HepG2 (cell line): Measurements from ENCODE around the gene VGF. TPM values are rescaled to one million over a fixed set of nuclear protein-coding genes. Genes with fewer than 3 reads are reported as not detected.

Experiments
- CBFB ChIP-seq: sonication (generic); formaldehyde crosslinking; IDR thresholded peaks from 2 replicates; pipeline ENCODE4 v1.4.0; 2020; ENCODE audit warnings: missing genetic modification reagents
- ESRRA ChIP-seq: sonication (generic); formaldehyde crosslinking; IDR thresholded peaks from 2 replicates; pipeline ENCODE4 v1.5.1; 2020; ENCODE audit warnings: mild to moderate bottlenecking, low read depth, missing genetic modification reagents
- GLI4 ChIP-seq: sonication (generic); formaldehyde crosslinking; IDR thresholded peaks from 2 replicates; pipeline ENCODE4 v1.5.1; 2020; ENCODE audit warnings: missing genetic modification reagents, mild to moderate bottlenecking, moderate library complexity, borderline replicate concordance
- GTF2F1 ChIP-seq: fragments of 150-350 bp; IDR thresholded peaks from 2 replicates; pipeline ENCODE4 v1.6.1; 2014; ENCODE audit warnings: low read length
- KDM2A ChIP-seq: sonication (generic); formaldehyde crosslinking; IDR thresholded peaks from 2 replicates; pipeline ENCODE4 v1.4.0; 2020; ENCODE audit warnings: low read depth, missing genetic modification reagents, borderline replicate concordance
- MIER2 ChIP-seq: IDR thresholded peaks from 2 replicates; pipeline ENCODE4 v1.6.1; 2016; ENCODE audit warnings: missing biosample characterization, missing genetic modification reagents
- POGZ ChIP-seq: sonication (generic); formaldehyde crosslinking; IDR thresholded peaks from 2 replicates; pipeline ENCODE4 v1.4.0; 2020; ENCODE audit warnings: mild to moderate bottlenecking, missing genetic modification reagents
- PRPF4 ChIP-seq: fragments of 200-400 bp; formaldehyde crosslinking; IDR thresholded peaks from 2 replicates; pipeline ENCODE4 v1.6.1; 2016; ENCODE audit warnings: low read length, low read depth; ENCODE audit not compliant: poor library complexity, severe bottlenecking
- ZFP90 ChIP-seq: sonication (generic); formaldehyde crosslinking; IDR thresholded peaks from 2 replicates; pipeline ENCODE4 v1.8.0; 2022; ENCODE audit warnings: missing genetic modification reagents, mild to moderate bottlenecking, inconsistent platforms, borderline replicate concordance
- ZKSCAN5 ChIP-seq: sonication (generic); formaldehyde crosslinking; IDR thresholded peaks from 2 replicates; pipeline ENCODE4 v1.5.1; 2020; ENCODE audit warnings: mild to moderate bottlenecking, missing genetic modification reagents
- ZNF205 ChIP-seq: IDR thresholded peaks from 2 replicates; pipeline ENCODE4 v1.6.1; 2018; ENCODE audit warnings: missing biosample characterization, missing genetic modification reagents
- ZNF292 ChIP-seq: sonication (generic); formaldehyde crosslinking; IDR thresholded peaks from 2 replicates; pipeline ENCODE4 v1.8.1; 2022; ENCODE audit warnings: mild to moderate bottlenecking, low read depth, missing genetic modification reagents, borderline replicate concordance
- ZNF484 ChIP-seq: sonication (generic); formaldehyde crosslinking; IDR thresholded peaks from 2 replicates; pipeline ENCODE4 v1.5.1; 2020; ENCODE audit warnings: mild to moderate bottlenecking, low read depth, missing genetic modification reagents, borderline replicate concordance
- polyA plus RNA-seq, 8 experiments: library from polyadenylated mRNA; depleted of rRNA in 3 of 8; stranded (reverse) in 7 of 8; unstranded in 1 of 8; fragments of >200 nt; fragmentation: Illumina TruSeq in 4 of 8; extraction: Trizol in 4 of 8; gene quantifications; 2 replicates each; pipeline versions ENCODE4 v1.2.1 to v1.2.3, GENCODE V29; 2011 to 2016; ENCODE audit warnings: low read depth in 4 of 8, missing spikeins in 1 of 8, mixed read lengths in 1 of 8; ENCODE audit not compliant: insufficient read depth in 1 of 8
- total RNA-seq, 5 experiments: library from RNA; depleted of rRNA; stranded (reverse); fragments of >200 nt; fragmentation: Illumina TruSeq; extraction: Trizol; gene quantifications; 2 replicates each; pipeline ENCODE4 v1.2.3, GENCODE V29; 2016; ENCODE audit warnings: low read depth in 1 of 5
- TF ChIP-seq, protein P1 (sequence below): sonication (generic); formaldehyde crosslinking; IDR thresholded peaks from 2 replicates; pipeline ENCODE4 v1.4.0; 2020; ENCODE audit warnings: missing genetic modification reagents, borderline replicate concordance
- TF ChIP-seq, protein P2 (sequence below): sonication (generic); formaldehyde crosslinking; IDR thresholded peaks from 2 replicates; pipeline ENCODE4 v1.4.0; 2020; ENCODE audit warnings: missing genetic modification reagents, borderline replicate concordance
- TF ChIP-seq, protein P3 (sequence below): sonication (generic); formaldehyde crosslinking; IDR thresholded peaks from 2 replicates; pipeline ENCODE4 v1.9.0; 2021; ENCODE audit warnings: missing genetic modification reagents, borderline replicate concordance
- TF ChIP-seq, protein P4 (sequence below): sonication (generic); formaldehyde crosslinking; IDR thresholded peaks from 2 replicates; pipeline ENCODE4 v1.8.1; 2023; ENCODE audit warnings: mild to moderate bottlenecking, moderate library complexity, missing genetic modification reagents

Gene VGF
- total and polyA plus RNA-seq, 2 of the 13 experiments (the other 11 are each of a cell fraction or from before 2014, with no cell fraction given) = 0.12 to 0.46 TPM

DNA sequence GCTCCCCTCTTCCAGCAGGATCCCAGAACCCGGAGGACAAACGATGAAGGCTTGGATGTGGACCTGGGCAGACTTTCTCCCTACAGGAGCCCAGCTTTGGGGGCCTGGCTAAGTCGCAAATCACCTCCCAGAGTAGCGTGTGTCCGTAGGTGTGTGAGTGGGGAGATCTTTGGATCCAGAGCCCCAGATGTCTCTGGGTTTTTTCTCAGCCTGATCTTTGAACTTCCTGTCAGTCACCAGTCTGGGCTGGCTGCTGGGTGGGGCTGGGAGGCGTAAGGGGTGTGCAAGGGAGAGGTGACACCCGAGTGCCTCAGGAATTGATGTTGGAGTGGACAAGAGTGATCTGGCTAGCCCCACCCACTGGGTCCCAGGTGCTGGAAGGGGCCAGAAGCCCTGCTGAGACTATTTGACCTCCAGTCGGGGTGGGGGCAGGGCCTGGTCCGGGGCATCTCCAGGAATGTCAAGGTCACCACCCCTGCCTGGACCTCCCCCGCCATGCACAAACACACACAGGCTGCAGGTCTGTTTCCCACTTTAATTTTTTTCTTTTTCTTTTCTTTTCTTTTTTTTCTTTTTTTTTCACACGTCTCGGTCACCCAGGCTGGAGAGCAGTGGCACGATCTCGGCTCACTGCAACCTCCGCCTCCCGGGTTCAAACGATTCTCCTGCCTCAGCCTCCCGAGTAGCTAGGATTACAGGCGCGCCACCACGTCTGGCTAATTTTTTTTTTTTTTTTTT lies 35.7 kb upstream of the VGF start, which contains the start of gene MOGAT3 (continued):
- TF ChIP-seq, protein P1, sequence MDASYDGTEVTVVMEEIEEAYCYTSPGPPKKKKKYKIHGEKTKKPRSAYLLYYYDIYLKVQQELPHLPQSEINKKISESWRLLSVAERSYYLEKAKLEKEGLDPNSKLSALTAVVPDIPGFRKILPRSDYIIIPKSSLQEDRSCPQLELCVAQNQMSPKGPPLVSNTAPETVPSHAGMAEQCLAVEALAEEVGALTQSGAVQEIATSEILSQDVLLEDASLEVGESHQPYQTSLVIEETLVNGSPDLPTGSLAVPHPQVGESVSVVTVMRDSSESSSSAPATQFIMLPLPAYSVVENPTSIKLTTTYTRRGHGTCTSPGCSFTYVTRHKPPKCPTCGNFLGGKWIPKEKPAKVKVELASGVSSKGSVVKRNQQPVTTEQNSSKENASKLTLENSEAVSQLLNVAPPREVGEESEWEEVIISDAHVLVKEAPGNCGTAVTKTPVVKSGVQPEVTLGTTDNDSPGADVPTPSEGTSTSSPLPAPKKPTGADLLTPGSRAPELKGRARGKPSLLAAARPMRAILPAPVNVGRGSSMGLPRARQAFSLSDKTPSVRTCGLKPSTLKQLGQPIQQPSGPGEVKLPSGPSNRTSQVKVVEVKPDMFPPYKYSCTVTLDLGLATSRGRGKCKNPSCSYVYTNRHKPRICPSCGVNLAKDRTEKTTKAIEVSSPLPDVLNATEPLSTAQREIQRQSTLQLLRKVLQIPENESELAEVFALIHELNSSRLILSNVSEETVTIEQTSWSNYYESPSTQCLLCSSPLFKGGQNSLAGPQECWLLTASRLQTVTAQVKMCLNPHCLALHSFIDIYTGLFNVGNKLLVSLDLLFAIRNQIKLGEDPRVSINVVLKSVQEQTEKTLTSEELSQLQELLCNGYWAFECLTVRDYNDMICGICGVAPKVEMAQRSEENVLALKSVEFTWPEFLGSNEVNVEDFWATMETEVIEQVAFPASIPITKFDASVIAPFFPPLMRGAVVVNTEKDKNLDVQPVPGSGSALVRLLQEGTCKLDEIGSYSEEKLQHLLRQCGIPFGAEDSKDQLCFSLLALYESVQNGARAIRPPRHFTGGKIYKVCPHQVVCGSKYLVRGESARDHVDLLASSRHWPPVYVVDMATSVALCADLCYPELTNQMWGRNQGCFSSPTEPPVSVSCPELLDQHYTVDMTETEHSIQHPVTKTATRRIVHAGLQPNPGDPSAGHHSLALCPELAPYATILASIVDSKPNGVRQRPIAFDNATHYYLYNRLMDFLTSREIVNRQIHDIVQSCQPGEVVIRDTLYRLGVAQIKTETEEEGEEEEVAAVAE (CRISPR knock-in tag) = peak; percentile 65; the same call in 1 of the 2 replicates
- TF ChIP-seq ZKSCAN5 (peak; percentile 100), GLI4 (CRISPR knock-in tag) (0 out of 2 replicates have a peak, but pooled peaks have one; percentile 35), POGZ (CRISPR knock-in tag) (0 out of 2 replicates have a peak, but pooled peaks have one; percentile 10), CBFB (CRISPR knock-in tag) (0 out of 2 replicates have a peak, but pooled peaks have one; percentile 47), GTF2F1 (0 out of 2 replicates have a peak, but pooled peaks have one; percentile 10), ZFP90 (peak; percentile 56; the same call in 1 of the 2 replicates), PRPF4 (peak; percentile 51), ZNF484 (CRISPR knock-in tag) (no peak), KDM2A (CRISPR knock-in tag) (peak; percentile 38; the same call in 1 of the 2 replicates), ZNF205 (CRISPR knock-in tag) (0 out of 2 replicates have a peak, but pooled peaks have one; percentile 30), ZNF292 (CRISPR knock-in tag) (0 out of 2 replicates have a peak, but pooled peaks have one; percentile 40), ESRRA (CRISPR knock-in tag) (peak; percentile 92), MIER2 (CRISPR knock-in tag) (peak; percentile 29; the same call in 1 of the 2 replicates)
- TF ChIP-seq, protein P2, sequence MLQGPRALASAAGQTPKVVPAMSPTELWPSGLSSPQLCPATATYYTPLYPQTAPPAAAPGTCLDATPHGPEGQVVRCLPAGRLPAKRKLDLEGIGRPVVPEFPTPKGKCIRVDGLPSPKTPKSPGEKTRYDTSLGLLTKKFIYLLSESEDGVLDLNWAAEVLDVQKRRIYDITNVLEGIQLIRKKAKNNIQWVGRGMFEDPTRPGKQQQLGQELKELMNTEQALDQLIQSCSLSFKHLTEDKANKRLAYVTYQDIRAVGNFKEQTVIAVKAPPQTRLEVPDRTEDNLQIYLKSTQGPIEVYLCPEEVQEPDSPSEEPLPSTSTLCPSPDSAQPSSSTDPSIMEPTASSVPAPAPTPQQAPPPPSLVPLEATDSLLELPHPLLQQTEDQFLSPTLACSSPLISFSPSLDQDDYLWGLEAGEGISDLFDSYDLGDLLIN (CRISPR knock-in tag) = peak; percentile 58; the same call in 1 of the 2 replicates
- TF ChIP-seq, protein P3, sequence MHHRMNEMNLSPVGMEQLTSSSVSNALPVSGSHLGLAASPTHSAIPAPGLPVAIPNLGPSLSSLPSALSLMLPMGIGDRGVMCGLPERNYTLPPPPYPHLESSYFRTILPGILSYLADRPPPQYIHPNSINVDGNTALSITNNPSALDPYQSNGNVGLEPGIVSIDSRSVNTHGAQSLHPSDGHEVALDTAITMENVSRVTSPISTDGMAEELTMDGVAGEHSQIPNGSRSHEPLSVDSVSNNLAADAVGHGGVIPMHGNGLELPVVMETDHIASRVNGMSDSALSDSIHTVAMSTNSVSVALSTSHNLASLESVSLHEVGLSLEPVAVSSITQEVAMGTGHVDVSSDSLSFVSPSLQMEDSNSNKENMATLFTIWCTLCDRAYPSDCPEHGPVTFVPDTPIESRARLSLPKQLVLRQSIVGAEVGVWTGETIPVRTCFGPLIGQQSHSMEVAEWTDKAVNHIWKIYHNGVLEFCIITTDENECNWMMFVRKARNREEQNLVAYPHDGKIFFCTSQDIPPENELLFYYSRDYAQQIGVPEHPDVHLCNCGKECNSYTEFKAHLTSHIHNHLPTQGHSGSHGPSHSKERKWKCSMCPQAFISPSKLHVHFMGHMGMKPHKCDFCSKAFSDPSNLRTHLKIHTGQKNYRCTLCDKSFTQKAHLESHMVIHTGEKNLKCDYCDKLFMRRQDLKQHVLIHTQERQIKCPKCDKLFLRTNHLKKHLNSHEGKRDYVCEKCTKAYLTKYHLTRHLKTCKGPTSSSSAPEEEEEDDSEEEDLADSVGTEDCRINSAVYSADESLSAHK (CRISPR knock-in tag) = no peak
- TF ChIP-seq, protein P4, sequence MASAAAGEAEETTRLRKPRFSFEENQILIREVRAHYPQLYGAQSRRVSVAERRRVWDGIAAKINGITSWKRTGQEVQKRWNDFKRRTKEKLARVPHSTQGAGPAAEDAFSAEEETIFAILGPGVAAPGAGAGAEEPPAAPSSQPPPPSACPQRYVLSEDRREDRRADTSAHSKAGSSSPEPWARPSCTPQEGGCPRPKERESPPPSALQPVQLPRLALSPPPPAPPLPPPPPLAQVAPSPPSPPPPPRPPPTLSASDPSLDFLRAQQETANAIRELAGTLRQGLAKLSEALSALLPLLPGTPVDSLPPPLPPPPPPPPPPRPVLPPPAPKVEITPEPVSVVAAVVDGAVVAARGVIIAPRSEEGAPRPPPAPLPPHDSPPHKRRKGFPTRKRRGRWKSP (CRISPR knock-in tag) = peak; percentile 57; the same call in 1 of the 2 replicates
